SH-SY5Y (cell line): Measurements from ENCODE around the gene RAPGEF3.

Source experiments
- GATA2 ChIP-seq: IDR thresholded peaks from 2 replicates; pipeline ENCODE4 v1.6.1; 2011; ENCODE audit warnings: mild to moderate bottlenecking, low read depth, low read length
- GATA3 ChIP-seq: IDR thresholded peaks from 2 replicates; pipeline ENCODE4 v1.6.1; 2011; ENCODE audit warnings: low read depth, mild to moderate bottlenecking, low read length, moderate library complexity

GRCh38 chr12:47731723-47732122 is 27.0 kb downstream of the RAPGEF3 start:
- TF ChIP-seq GATA2 (no peak), GATA3 (no peak)
